IPS-NIHi11 (cell line): ENCODE measurements around the gene CACNG3.

Experiments
- DNase-seq: peaks from one replicate; pipeline ENCODE4 v3.0.0; 2012; ENCODE audit warnings: mixed read lengths, low spot score

CACNG3 gene

GRCh38 chr16:24396350-24397271, 140.5 kb downstream of the CACNG3 start:
- no peak for DNase-seq

DNA sequence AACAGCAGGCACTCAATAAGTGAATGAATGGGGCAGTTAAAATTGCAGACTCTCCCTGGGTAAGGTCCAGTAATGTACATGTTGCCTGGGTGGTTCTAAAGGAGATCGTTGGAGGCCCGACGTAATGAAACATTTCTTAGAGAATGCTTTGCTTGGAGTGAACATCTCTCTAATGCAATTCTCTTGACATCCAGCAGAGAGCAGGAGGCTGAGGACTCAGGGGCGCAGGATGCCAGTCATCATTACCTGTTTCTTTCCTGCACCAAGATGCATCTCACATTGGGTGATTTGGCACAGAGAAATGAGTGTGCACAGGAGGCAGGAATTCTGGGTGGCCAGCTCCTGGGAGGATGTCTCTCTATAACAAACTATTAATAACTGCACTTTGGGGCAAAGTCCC, 152.9 kb downstream of the CACNG3 start:
- peak; percentile 61 for DNase-seq
